DMS53 treated with DMSO at 0.1 percent for 48 hours (cell line): ENCODE results near the gene TTLL11.

Experiments
- DNase-seq: peaks from one replicate; lab custom pipeline; 2025; ENCODE audit not compliant: unreplicated experiment; lab: John Stamatoyannopoulos, UW

The TTLL11 gene

GRCh38 chr9:121944711-121945191 lies 148.4 kb downstream of the TTLL11 start:
- DNase-seq = no peak

- DNase-seq = no peak
Measured at GRCh38 chr9:121943463-121943862, 149.6 kb downstream of the TTLL11 start.

- DNase-seq = no peak
Measured at GRCh38 chr9:121942866-121943382, 150.2 kb downstream of the TTLL11 start.

GRCh38 chr9:121942313-121942712 lies 150.8 kb downstream of the TTLL11 start:
- DNase-seq = no peak

GRCh38 chr9:121939643-121940042 lies 153.5 kb downstream of the TTLL11 start:
- DNase-seq = no peak

GRCh38 chr9:121938621-121939020 lies 154.5 kb downstream of the TTLL11 start:
- DNase-seq = no peak

- no peak for DNase-seq
Measured at GRCh38 chr9:121937240-121937639, 155.9 kb downstream of the TTLL11 start.

GRCh38 chr9:121935739-121936138 lies 157.4 kb downstream of the TTLL11 start:
- DNase-seq = no peak

GRCh38 chr9:121930956-121931355 lies 162.2 kb downstream of the TTLL11 start:
- DNase-seq = no peak

- DNase-seq = no peak
Measured at GRCh38 chr9:121929893-121930875, 162.9 kb downstream of the TTLL11 start.

GRCh38 chr9:121927636-121928035 lies 165.5 kb downstream of the TTLL11 start:
- no peak for DNase-seq

- no peak for DNase-seq
Measured at GRCh38 chr9:121927081-121927480, 166.0 kb downstream of the TTLL11 start.

- DNase-seq = no peak
Measured at GRCh38 chr9:121926351-121926801, 166.7 kb downstream of the TTLL11 start.

- no peak for DNase-seq
Measured at GRCh38 chr9:121925935-121926334, 167.2 kb downstream of the TTLL11 start.

GRCh38 chr9:121924700-121925099 lies 168.4 kb downstream of the TTLL11 start:
- DNase-seq = no peak

GRCh38 chr9:121921444-121921843 lies 171.7 kb downstream of the TTLL11 start:
- DNase-seq = no peak

- no peak for DNase-seq
Measured at GRCh38 chr9:121917375-121918335, 175.5 kb downstream of the TTLL11 start.

- DNase-seq = no peak
Measured at GRCh38 chr9:121915304-121915625, 177.8 kb downstream of the TTLL11 start.

GRCh38 chr9:121914604-121915303 lies 178.4 kb downstream of the TTLL11 start:
- no peak for DNase-seq

- DNase-seq = no peak
Measured at GRCh38 chr9:121914017-121914595, 179.0 kb downstream of the TTLL11 start.
